Activated CD8-positive, alpha-beta memory T cell treated with anti-CD3 and anti-CD28 coated beads, Interleukin-2, amount 10 ng/mL, durations not matched to agents 7 days and 5 days (primary cell): ENCODE data around the gene TMEM244. TPM values are rescaled to one million over a fixed set of nuclear protein-coding genes. Genes with fewer than 3 reads are reported as not detected.

Experiments used
- ATAC-seq: fragments of 150-1000 bp; cut with Tn5 transposase; one replicate; pipeline ENCODE4 v1.10.0; 2021; ENCODE audit warnings: moderate library complexity
- CTCF ChIA-PET: fragments of 350-600 bp; sonication (Branson Sonifier 250); formaldehyde crosslinking; loops from one replicate; lab custom pipeline; 2021; ENCODE audit warnings: antibody characterized with exemption; lab: Charles Lee
- DNase-seq: peaks from one replicate; pipeline ENCODE4 v3.0.0-alpha.2; 2020
- H3K27ac Mint-ChIP-seq: one replicate; pipeline ENCODE4 v1.8.0; 2021; ENCODE audit warnings: mild to moderate bottlenecking, mixed read lengths
- H3K27me3 Mint-ChIP-seq: one replicate; pipeline ENCODE4 v1.8.0; 2021; ENCODE audit warnings: mixed read lengths
- H3K36me3 Mint-ChIP-seq: one replicate; pipeline ENCODE4 v1.8.0; 2021; ENCODE audit warnings: mild to moderate bottlenecking, mixed read lengths
- H3K4me1 Mint-ChIP-seq: one replicate; pipeline ENCODE4 v1.8.0; 2021; ENCODE audit warnings: mixed read lengths
- H3K4me3 Mint-ChIP-seq: one replicate; pipeline ENCODE4 v1.8.0; 2021; ENCODE audit warnings: mild to moderate bottlenecking, moderate library complexity, mixed read lengths
- H3K9me3 Mint-ChIP-seq: one replicate; pipeline ENCODE4 v1.8.0; 2022; ENCODE audit warnings: low read depth, mixed read lengths
- total RNA-seq, 2 experiments: library from RNA; stranded (reverse); gene quantifications; one replicate each; pipeline ENCODE4 v1.2.3, GENCODE V29; 2021

Gene TMEM244
- total RNA-seq, 2 experiments from 2014 or later, result 0.73 to 0.99 TPM

DNA sequence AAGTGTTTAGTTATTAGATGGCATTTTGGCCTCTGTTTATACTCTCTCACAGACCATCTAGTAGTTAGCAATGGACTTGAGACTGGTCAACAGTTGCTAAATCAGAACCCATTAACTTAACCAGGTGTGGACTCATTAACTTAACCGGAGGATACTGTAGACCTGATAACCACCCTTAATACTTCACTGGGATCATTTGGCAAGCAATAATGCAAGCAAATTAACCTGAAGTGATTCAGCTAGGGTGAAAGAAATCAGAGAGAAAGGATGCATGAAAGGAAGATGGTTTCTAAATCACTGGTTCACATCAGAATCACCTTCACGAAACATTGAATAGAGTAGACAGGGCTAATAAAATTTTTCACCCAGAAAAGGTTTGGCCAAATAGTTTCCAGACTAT is 73.3 kb downstream of the TMEM244 start:
- no peak overlapping the region for H3K4me3 Mint-ChIP-seq
- CTCF ChIA-PET, result interaction anchor here (5.2 kb wide), 1 partner anchor 13 kb away, joined by 19 read pairs; no protein-coding TSS in a partner anchor
- no peak for ATAC-seq

GRCh38 chr6:129786548-129786947 is 74.6 kb downstream of the TMEM244 start:
- CTCF ChIA-PET, result interaction anchor here (1.3 to 5.2 kb wide), 2 partner anchors 11 to 235 kb away, joined by 3 to 19 read pairs; no protein-coding TSS in a partner anchor
- DNase-seq (no peak), ATAC-seq (no peak)
- Mint-ChIP-seq H3K4me1 (no peaks in the 10 kb centered on the region), H3K36me3 (peaks cover 3% of the 10 kb centered on the region), H3K27me3 (peaks cover 6% of the 10 kb centered on the region), H3K27ac (no peak overlapping the region), H3K4me3 (no peak overlapping the region), H3K9me3 (no peaks in the 10 kb centered on the region)

More for the DNA sequence above, 73.3 kb downstream of the TMEM244 start:
- H3K27ac Mint-ChIP-seq, result no peak overlapping the region
- H3K36me3 Mint-ChIP-seq, result no peaks in the 10 kb centered on the region
- peaks cover 2% of the 10 kb centered on the region for H3K27me3 Mint-ChIP-seq
- H3K9me3 Mint-ChIP-seq, result no peaks in the 10 kb centered on the region
- no peak for DNase-seq
- no peaks in the 10 kb centered on the region for H3K4me1 Mint-ChIP-seq

DNA sequence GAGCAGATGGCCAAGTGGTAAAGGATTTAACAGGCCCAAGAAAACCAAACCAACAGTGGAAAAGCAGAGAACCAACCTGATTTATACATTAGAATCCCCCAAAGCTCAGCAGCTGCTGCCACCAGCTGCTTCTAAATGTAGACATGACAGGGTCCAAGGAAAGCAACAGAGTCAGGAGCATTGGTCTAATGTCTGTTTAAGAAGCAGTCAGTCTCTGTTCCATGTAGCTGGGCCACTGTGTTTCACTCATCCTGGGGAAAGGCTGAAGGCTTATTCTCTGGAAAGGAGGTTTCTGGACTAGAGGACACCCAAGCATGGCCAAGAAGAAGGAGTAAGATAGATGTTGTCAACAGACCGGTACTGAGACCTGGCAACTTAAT is 75.4 kb downstream of the TMEM244 start:
- H3K9me3 Mint-ChIP-seq, result no peaks in the 10 kb centered on the region
- H3K4me1 Mint-ChIP-seq, result no peaks in the 10 kb centered on the region
- no peak overlapping the region for H3K4me3 Mint-ChIP-seq
- ATAC-seq (no peak), DNase-seq (no peak)
- H3K27me3 Mint-ChIP-seq, result peaks cover 6% of the 10 kb centered on the region
- no peak overlapping the region for H3K27ac Mint-ChIP-seq
- peaks cover 3% of the 10 kb centered on the region for H3K36me3 Mint-ChIP-seq
- CTCF ChIA-PET, result interaction anchor here (1.3 to 5.2 kb wide), 2 partner anchors 11 to 236 kb away, joined by 3 to 19 read pairs; no protein-coding TSS in a partner anchor

GRCh38 chr6:129785047-129785755 is 75.9 kb downstream of the TMEM244 start:
- CTCF ChIA-PET, result interaction anchor here (1.3 to 5.2 kb wide), 2 partner anchors 10 to 236 kb away, joined by 3 to 19 read pairs; no protein-coding TSS in a partner anchor
- H3K27ac Mint-ChIP-seq, result no peak overlapping the region
- H3K4me3 Mint-ChIP-seq, result no peak overlapping the region
- DNase-seq, result no peak
- no peak for ATAC-seq
- no peaks in the 10 kb centered on the region for H3K4me1 Mint-ChIP-seq
- no peaks in the 10 kb centered on the region for H3K9me3 Mint-ChIP-seq
- peaks cover 8% of the 10 kb centered on the region for H3K27me3 Mint-ChIP-seq
- H3K36me3 Mint-ChIP-seq, result peaks cover 3% of the 10 kb centered on the region

Other genes with a start within 250 kb of the TMEM244 start
- gene ARHGAP18, start 151.1 kb downstream of the TMEM244 start, total RNA-seq, result 10 to 100 TPM; 14.1 to 20.8 TPM
- gene L3MBTL3, start 157.3 kb upstream of the TMEM244 start, total RNA-seq, result 10 to 100 TPM; 15.4 to 25.6 TPM